NCI-H2196 (cell line): ENCODE measurements around the gene ASTN1.

Experiments used
- DNase-seq: peaks from one replicate; lab custom pipeline; 2025; ENCODE audit not compliant: unreplicated experiment; lab: John Stamatoyannopoulos, UW

The ASTN1 gene

DNA sequence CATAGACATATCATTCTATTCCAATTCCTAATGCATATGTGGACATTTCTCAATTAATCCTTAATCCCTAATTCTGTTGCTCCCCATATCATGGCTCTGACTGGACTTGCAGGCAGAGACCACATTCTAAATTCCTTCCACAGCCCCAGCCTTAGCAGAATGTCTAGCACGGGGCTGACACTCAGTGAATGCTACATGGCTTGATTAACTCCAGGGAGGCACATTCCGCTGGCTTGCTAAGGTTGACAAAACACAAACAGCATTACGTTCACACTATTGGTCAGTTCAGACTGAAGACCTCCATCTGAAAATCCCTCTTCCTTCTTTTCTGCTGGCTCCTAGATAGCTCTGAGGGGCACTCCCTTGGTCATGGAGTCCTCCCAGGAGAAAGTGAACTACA lies 119.4 kb downstream of the ASTN1 start:
- DNase-seq: no peak

DNA sequence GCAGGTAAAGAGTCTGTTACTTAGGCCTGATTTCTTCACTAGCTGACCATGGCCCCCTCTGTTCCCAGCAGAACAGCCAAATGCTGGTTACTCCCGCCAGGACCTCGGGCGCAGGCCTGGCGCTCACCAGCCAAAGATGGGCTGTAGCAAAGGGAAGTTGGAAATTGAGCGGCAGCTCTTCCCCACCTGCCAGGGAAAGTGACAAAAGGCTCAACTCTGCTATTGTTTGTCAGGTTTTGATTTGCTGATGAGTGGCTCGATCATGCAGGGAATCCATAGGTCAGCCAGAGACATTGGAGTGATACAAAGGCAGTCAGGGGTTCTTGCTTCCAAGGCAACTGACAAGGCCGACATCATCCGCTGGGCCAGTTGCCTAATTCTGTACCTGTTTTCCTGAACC lies 120.1 kb downstream of the ASTN1 start:
- no peak for DNase-seq

DNA sequence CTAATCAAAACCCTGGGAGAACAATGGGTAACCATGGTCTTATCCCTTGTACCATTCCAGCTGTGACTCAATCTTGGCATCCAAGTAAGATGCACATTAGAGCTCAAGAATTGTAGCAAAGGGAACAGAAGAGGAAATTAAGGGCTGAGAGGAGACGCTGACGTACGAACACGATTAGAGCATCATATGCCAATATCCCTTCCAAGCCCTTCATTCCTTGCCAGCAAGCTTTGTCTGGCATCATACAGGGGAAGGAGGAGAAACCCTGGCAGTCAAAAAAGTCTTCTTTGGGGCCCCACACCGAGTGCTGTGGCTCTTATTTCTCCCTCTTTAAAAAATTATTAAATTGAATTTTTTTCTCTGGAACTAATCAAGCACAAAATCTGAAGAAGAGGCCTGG lies 120.9 kb downstream of the ASTN1 start:
- no peak for DNase-seq

DNA sequence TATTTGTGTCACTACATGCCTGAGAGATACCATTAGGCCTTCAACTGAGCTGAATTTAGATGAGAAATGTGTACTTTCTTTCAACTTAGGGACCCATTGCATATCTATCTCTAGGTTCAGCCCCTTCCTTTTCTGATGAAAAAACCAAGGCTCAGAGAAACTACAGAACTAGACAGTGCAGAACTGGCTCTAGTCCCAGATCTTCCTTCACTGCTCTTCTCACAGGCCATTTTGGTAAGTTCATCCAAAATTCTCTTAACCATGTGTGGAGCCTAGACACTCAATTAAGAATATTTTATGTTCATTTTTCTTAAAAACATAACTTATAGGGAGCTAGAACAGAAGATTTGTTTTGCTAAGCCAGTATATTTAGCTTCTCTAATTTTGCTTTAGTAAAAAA lies 128.9 kb downstream of the ASTN1 start:
- no peak for DNase-seq

DNA sequence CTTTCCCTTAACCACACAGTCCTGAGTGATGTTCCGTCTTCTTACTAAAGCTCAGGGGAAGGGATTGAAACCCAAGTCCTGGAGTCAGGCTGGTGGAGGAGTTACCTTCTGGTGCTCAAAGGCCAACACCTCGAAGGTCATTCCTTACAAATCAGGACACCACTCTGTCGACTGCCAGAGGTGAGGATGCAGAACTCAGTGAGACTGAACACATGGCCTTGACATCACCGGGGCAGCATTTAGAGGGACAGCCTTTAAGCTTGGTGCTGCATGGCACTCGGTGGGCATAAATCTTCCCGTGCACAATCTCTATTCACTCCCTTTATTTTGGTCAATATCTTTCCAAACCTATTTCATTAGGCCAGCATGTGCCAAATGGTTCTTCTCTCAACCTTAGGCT lies 130.9 kb downstream of the ASTN1 start:
- DNase-seq: no peak

DNA sequence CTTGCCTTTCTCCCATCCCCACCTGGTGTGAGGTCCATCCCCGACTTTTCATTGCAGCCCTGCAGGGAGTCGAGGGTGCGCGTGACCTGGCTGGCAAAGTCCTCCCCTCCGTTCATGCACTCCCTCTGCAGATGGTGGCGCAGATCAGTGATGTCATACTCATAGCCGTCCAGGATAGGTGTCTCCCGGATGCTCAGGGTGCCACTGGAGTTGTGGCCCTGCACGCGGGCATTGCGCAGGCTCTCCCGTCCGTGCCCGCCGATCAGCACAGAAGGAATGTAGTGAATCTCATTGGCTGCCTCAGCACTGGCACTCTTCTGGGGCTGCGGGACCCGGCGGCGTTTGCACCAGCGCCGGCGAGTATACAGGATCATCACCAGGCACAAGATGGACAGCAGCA lies 132.1 kb downstream of the ASTN1 start:
- no peak for DNase-seq

DNA sequence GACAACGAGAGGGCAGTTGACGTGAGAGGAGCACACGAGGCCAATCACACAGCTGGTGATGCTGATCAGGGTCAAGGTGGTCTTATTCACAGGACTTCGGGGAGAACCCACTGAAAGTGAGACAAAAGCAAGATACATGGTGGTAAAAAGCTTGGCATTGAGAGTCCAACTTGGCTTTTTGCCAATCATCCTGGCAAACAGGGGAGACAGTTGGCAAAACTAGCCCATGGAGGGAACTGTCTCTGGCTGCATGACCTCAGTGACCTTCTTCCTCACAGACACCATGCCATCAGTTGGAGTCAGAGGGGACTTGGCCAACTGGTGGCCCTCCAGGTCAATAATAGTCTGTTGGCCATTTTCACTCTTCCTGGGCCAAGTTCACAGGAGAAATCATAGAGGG lies 139.9 kb downstream of the ASTN1 start:
- DNase-seq: no peak

DNA sequence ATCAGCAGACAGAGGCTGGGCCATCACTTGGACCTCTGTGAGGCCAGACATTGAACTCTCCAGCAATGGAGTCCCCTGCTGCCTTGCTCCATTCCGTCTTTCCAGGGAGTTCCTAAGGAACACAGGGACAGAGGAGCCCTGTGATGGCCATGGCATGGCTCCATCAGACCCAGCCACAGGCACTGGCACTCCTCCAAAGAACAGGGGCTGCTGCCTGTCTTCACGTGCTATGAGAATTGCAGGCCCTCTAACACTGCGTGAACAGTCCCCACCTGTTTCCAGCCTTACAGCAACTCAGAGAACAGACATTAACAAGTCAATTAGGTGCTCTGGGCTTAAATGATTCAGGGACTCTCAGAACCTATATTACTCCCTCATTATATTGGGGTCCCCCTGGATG lies 140.8 kb downstream of the ASTN1 start:
- DNase-seq: no peak

DNA sequence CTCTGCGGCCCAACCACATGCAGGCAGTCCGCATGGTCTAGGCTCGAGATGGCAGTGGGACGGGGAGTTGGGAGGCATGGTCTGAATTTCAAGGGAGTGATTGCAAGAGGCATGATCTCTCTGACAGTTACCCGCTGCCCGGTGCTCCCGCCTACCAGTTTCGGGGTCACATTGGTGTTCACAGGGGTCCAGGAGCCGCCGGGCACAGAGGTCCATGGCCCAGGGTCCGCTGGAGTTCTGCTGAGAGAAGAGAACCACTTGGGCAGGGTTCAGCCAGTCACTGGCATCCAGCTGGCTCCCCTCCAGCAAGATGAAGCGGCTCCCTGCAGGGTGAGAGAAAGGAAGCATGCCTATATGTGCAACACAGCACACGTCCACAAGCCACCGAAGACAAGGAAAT lies 141.3 kb downstream of the ASTN1 start:
- no peak for DNase-seq

DNA sequence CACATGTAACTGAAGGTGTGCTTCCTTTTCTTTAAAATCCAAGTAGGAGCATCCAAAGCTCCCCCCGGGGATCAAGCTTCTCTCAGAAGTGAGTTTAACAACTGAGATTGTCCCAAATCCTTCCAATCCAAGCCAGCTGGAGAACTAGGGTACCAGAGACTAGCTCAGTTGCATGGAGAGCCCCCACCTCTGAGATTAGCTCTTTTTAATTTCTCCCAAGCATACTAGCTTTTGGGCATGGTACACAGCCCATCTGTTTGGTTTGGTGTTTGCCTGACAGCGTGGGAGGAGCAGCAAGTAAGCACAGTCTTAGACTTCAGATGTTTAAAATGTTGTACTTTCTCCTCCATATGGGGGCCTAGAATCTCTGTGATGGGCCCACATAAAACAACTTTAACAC lies 142.8 kb downstream of the ASTN1 start:
- DNase-seq: no peak

DNA sequence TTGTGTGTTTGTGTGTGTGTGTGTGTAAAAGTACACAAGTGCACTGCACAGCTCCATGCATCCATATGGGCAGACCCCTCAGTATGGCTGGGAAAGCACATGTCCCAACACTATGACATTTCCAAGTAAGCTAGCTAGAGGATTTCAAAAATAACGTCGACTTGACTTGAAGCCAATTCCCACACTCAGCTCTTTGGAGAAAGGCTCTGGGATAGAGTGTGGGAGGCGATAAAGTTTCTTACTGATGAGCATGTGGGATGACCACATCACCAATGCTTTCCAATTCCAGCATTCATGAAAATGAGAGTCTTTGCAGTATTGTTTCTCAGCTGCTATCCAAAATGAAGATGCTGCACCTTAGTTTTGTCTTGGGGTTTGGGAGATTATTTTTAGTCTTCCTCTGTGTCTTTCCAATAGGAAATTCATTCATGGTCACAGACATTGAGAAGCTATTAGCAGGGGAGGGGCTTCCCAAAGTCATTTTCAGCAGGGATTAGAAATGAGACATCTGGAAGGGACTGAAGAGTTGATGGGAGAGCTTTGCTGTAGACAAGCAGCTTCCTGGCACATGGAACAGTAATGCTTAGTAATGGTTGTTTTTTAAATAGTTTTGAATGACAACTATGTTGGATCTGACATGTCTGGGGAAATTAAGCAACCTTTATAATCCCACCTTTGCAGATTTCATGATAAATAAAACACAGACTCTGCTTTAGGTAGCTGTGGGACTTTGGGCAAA lies 143.5 kb downstream of the ASTN1 start:
- DNase-seq: no peak

DNA sequence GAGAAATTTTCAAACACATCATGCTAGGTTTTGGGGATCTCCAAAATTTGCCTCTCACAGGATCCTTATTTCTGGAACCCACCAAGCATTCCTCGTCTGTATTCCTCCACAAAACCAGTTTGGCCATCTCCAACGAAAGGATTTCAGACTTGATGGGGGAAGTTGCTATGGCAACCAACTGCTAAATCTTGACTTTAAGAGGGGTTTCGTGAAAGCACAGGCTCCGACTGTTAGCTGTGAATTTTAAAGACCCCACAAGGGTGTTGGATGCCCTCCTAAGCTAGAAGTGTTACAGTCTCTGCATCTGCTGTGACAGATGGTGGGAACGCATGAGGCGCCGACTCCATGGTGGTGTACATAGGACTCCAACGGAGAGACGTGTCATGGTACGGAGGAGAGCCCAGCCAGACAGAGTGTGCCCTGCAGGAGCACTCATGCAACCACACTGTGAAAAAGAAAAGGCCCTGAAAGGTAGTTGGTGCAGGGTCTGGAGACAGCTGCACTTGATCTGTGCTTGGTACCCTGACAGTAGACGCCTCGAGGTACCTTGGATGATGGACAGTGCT lies 147.1 kb downstream of the ASTN1 start:
- DNase-seq: no peak

DNA sequence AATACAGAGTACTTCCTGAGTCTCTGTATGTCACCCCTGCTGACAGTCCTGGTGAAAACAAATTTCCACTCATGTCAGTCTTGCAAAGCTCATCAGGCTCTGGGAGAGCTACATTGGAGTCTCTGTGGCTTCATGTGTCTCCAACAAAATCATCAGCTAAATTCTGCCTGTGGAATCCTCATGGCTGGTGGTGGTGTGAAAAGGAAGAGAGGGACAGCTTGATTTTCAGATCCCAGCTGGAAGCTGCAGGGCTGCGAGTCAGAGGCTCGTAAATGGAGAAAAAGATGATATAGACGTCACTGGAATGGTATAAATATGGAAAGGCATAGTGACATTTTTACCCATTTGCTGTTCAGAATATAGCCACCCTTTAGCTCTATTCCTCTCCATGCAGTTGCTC lies 150.2 kb downstream of the ASTN1 start:
- DNase-seq: no peak

DNA sequence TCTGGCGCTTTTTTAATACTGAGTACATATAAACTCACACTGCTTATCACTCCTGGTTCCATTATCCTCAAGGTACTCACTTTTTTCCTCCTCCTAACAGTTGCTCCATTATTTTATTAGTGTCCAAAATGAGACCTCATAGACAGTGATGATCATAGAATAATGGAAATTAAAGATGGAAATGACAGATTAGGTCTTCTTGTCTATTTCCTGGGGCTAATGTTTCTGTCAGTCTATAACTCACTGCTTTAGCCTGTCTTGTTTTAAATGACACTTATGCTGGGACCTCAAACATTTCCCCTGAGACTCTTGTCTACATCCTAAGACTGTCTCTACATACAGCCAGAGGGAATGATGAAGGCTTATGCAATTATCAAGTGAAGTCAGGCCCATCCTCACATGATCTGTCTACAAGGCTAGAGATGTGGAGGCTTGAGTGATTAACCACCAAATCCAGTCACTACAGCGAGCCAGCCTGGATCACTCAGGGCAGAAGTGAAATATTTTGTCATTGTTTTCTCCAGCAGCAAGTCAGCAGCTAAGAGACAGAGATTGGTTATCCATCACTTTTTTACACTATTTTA lies 152.1 kb downstream of the ASTN1 start:
- no peak for DNase-seq

DNA sequence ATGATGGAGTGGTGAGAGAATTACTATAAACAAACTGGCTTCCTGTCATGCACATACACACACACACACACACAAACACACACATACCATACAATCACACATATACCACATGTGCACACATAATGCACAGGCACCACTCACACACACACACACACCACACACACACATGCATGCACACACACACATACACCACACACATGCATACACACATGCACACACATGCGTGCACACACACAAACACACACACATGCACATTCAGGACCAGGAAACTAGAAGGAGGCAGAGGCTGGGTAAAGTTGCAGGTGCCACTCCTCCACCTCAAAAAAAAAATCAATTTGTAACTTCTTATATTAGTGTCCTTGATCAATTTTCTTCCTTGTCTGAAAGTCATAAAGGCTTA lies 153.0 kb downstream of the ASTN1 start:
- no peak for DNase-seq

DNA sequence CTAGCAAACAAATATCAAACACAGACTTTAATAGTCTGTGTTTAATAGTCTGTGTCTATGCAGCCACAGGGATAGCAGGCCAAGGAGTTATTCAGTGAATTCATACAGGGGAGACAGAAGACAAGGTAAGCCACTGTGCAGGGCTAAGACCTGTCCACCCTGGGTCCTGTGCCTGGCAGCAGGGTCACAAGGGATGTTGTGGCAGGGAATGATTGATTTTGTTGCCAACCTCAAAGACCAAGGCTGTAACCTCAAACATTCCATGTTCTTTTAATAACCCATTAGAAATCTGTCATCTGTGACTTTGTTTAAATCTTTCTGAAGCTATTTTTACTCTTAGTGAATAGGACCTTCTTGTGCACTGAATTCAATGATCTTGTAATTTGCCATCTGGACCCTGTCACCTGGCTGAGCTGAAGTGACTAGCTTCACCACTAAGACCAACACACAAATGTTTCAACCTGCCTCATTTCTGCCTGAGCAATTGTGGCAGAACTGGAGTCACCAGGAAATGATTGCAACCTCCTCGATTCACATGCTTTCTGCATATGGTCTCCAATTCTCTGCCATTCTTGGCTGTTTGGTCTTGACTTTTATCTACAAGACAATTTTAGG lies 154.2 kb downstream of the ASTN1 start:
- DNase-seq: no peak

DNA sequence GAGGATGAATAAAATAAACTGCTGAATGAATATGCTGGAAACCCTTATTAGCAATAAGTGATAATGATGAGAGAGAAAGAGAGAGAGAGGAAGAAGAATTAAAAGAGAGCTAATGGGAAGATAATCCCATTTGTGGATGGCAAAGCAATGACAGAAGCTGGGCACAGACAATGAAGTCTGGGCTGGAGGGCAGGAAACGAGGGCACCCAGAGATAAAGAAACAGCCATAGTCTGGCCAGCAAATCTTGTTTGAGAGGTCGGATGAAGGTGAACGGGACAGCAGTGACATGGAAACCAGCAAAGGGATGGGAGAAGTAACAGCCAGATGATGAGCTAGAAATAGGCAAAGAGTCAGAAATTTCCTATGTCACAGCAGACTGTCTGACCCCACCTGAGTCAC lies 155.9 kb downstream of the ASTN1 start:
- no peak for DNase-seq

DNA sequence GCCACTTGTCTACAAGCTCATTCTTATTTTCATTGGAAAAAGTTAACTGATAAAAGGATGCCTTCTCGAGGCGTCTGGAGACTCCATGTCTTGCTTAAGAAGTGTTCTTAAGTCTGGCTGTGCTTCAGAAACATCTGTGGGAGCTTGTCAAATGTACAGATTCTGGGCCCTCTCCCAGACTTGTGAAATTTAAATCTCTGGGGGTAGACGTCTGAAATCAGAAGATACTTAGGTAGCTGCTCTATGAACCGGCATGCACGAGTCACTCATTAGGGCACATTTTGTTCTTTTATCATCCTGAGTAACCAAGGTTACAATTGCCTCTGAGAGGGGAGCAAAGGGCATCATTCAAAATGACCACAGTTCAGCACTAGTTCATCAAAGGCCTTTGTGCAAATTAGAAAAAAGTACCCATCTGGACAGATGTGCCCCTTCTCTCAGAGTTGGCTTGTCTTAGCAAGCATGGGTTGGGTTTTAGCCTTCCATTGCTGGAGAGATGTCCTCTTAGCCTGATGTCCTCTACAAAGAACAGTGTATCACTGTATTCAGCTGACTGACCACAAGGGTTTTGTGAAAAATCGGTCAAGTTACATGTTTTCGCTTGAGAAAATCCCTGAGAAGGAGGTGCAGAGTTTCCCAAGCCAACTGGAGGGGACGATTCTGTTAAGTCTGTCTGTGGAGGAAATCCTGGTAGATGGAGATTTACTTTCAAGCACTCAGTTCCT lies 156.9 kb downstream of the ASTN1 start:
- DNase-seq: no peak

DNA sequence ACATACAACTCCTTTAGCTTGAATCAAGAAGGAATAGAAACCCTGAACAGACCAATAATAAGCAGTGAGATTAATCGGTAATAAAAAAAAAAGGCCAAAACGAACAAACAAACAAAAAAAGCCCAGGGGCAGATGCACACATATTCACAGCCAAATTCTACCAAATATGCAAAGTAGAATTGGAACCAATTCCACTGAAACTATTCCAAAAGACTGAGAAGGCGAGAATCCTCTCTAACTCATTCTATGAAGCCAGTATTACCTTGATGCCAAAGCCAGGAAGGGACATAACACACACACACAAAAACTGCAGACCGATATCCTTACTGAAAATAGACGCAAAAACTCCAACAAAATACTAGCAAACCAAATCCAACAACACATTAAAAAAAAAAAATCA lies 161.6 kb downstream of the ASTN1 start:
- DNase-seq: no peak

DNA sequence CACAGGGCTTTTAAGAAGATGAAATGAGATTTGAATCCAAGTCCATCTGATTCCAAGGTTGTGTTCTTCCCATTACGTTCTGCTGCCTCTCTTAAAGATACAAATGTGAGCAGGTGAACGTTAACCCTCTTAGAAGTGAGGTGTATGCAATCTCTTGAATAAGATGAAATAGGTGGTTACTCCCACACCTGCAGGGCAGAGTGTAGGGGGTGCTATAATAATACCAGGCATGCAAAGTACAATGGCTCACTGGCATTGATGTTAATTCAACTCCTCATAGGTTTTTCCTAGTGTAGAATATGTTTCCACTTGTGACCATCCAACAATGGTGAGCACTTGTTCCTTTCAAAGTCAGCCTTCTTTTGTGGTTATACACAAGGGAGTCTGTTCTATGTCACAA lies 163.0 kb downstream of the ASTN1 start:
- DNase-seq: no peak

DNA sequence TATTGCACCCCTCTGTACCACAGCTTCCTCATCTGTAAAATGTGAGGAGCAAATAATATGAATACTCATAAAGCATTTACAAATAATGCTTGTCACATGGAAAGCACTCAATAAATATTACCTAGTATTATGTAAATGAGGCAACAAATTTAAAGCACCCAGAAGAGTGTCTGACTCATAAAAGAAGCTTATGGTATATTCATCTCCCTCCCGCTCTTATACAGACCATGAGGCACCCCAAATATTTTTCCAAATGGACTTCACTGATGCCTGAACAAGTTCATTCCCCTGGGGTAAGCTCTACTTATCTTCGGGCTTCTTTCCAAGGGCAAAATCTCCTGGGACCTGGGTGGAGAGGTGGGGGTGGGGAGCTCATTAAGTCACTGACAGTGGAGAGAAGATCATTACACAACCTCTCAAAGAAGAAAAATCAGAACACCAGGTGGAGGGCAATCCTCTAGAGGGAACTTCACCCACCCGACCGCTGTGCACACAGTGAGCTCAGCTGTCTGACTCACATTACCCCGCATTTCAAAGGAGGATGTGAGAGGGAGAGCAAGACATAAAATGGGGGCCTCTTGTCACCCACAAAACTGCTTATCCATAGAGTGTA lies 166.2 kb downstream of the ASTN1 start:
- DNase-seq: no peak
